ENCODE results near the gene SLC2A9.

SLC2A9 gene

DNA sequence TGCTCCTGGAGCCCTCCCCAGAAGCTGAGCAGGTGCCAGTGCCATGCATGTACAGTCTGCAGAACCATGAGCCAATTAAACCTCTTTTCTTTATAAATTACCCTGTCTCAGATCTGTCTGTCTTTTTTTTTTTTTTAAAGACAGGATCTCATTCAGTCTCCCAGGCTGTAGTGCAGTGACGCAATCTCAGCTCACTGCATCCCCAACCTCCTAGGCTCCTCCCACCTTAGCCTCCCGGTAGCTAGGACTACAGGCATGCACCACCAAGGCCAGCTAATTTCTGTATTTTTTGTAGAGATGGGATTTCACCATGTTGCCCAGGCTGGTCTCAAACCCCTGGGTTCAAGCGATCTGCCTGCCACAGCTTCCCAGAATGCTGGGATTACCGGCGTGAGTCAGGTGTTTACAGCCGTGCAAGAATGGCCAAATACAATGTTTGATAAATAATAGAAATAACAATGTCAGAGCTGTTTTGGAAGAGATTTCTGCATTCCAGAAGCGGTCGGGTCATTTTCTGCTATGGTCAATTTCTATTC, 68.8 kb downstream of the SLC2A9 start:
- TF ChIP-seq ZNF274 (IDR thresholded peaks at IDR 0.05; ENCODE audit: low read depth, low read length): no peak
- no peak overlapping the region for H3K4me3 ChIP-seq (ENCODE audit: low read length)

DNA sequence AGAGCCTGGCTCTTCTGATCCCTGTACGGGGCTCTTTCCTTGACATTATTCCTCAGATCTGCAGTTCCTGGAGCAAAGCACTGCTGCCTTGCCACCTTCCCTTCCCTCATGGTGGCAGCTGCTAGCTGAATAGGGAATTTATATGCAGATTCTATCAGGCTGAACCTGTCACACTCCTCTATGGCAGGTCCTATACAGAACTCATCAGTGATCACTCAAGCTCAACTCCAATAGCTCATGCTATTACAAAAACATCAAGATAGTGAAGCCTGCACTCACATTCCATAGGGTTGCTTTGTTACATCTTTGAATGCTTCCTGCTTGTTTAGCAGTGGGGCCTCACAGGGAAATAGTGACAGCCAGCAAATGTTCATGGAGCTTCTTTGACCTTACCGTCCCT, 71.7 kb downstream of the SLC2A9 start:
- no peak for TF ChIP-seq ZNF274 (IDR thresholded peaks at IDR 0.05; ENCODE audit: low read depth, low read length)
- no peak overlapping the region for H3K4me3 ChIP-seq (ENCODE audit: low read length)

DNA sequence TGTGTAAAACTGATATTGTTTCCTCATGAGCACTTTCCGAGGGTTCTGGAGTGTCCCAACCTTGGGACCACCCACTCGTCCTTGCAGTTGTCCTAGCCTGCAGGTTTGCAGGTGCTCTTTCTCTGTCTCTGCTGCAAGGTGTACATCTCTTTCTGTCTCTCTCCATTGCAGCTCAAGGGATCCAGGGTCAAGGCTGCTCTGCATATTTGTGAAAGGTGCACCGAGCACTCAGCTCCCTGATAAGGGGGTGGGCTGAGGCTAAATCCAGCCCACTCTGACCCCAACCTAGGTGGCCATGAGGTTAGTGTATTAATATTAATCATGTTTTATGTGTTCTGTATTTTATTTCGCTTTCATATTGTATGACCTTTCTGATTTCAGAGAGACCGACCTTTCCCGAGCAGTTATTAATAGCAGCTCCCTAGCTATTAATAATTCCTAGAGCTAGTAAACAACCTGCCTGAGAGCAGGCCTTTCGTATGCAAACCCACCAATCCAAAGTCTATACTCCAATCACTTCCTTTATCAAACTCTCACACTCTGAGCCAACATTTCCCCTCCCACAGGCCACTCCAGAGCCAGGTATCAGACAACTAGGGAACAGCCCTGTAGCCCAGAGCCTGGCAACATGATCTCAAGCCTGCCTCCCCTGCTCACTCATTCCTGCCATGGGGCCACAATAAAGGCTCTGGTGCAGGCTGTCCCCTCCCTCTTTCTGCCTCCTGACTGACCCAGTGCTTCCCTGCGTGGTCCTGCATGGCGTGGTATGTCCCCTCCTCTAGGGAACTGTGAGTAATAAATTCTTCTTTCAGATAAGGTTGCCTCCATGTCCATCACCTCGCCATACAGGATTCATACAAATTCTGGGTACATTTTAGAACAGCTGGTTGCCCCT, 73.9 kb downstream of the SLC2A9 start:
- H3K4me3 ChIP-seq (ENCODE audit: low read length): no peak overlapping the region
- no peak for TF ChIP-seq ZNF274 (IDR thresholded peaks at IDR 0.05; ENCODE audit: low read depth, low read length)

DNA sequence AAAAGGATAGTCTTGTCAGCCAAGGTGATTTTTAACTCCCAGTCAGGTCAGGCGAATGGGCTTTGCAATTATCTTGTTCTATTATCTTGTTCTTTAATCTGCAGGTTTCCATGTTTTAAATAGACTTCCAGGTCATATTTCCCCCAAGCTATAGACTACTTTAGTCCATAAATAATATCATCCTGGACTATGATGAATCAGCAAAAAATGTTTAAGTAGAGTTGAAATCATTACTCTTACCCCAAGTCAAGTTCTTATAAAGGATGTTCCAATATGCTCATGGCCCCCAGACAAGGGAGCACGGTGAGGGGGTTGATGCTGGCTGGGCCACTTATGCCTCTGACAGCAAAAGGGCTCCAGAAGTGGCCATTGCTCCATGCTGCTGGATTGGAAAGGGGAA, 75.1 kb downstream of the SLC2A9 start:
- no peak for TF ChIP-seq ZNF274 (IDR thresholded peaks at IDR 0.05; ENCODE audit: low read depth, low read length)
- H3K4me3 ChIP-seq (ENCODE audit: low read length): no peak overlapping the region

DNA sequence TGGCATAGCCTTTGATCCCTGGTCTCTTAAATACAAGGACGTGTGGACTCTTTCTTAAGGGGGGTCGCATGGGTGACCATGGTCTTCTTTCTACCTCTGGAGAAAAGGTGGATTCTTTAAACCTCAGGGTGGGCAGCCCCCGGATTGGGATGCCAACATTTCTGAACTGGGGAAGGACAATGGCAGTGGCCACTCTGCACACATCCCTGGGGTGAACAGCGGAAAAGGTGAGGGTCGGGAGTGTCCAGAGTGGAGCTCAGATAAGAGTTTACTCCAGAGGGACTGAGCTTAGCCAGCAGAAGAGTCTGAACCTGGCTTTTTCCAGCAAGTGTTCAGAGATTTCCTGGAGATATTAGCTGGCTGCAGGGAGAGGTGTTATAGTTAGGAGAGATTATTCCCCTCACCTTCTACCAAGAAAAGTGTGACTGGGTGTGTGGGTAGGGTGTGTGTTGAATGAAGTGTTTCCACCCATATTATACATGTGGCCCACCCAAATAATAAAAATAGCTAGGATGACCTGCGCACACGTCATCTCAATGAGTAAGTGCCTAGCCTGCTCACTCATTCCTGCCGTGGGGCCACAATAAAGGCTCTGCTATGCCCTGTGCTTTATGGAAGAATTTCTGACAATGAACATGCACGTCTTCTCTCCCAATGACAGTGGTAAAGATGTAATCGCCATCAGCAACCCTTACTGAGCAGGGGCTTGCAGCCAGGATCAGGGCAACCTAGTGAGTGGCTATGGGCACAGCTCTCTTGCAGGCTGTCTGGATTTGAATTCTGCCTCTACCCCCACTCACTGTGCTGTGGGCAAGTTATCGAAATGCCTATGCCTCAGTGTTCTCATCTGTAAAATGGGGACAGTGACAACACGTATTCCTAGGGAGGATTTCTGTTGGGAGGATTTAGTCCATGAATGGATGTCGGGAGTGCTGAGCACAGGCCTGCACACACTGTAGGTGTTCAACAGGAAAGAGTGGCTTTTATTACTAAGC, 76.6 kb downstream of the SLC2A9 start:
- no peak for TF ChIP-seq ZNF274 (IDR thresholded peaks at IDR 0.05; ENCODE audit: low read depth, low read length)
- H3K4me3 ChIP-seq (ENCODE audit: low read length): no peak overlapping the region

DNA sequence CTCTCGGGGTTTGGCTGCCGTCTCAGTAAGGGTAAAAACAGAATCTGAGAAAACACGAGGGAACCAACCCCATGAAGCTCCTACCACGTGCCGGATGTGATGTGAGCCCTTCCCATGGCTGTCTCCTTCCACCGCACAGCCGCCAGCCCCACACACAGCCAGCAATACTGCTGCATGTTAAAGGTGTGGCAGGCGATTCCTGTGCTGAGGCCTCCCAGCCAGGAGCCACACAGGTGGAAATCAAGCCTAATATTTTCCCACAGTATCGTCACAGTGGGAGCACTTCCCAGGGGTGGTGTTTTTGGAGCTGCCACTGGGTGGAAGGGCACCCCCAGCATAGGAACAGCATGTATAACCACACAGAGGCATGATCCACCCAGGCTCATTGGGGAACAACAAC, 77.5 kb downstream of the SLC2A9 start:
- H3K4me3 ChIP-seq (ENCODE audit: low read length): no peak overlapping the region
- no peak for TF ChIP-seq ZNF274 (IDR thresholded peaks at IDR 0.05; ENCODE audit: low read depth, low read length)

DNA sequence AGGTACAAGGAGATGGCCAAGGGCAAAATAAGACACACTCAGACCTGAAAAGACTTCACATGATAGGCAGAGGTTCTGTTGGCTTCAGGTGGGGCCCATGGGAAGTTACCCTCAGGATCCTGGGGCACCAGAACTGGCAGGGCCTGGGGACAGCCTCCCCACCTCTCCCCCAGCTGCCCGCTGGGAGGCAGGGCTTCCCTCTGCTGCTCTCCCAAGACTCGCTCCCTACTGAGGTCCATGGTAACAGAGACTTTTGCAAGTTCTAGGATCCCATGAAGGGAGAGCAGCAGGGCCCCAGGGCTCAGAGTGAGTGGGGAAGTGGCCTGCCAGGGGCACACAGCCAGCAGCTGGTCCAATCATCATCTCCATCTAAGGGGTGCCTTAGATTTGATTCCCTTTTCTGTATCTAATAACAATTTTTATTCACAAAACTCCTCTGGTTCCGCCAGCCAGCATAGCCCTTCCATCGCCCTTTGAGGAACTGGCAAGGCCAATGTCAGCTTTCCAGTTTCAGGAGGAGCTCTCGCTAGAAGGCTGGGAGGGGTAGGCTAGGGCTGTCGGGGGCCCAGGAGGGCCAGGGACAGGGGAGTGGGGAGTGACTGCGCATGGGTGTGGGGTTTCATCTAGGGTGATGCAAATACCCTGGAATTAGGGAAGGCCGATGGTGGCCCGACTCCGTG, 78.2 kb downstream of the SLC2A9 start:
- H3K4me3 ChIP-seq (ENCODE audit: low read length): no peak overlapping the region
- TF ChIP-seq ZNF274 (IDR thresholded peaks at IDR 0.05; ENCODE audit: low read depth, low read length): no peak

DNA sequence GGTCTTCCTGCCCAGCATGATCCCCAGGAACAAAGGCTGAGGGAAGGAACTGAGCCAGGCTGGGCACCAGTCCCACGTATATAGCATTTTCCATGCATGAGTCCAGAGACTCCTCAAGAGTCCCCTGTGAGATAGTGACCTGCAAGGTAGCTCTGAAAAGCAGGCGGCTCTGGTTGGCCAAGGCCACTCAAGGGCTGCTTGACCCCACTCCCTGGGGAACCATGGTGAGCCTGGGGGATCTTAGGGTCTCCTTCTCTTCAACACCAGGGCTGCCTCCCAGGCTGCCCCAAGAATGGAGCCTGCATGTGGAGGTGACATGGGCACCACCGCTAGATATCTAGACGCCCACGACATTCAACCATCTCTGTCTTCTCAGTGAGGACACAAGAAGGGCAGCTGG, 79.2 kb downstream of the SLC2A9 start:
- no peak overlapping the region for H3K4me3 ChIP-seq (ENCODE audit: low read length)
- no peak for TF ChIP-seq ZNF274 (IDR thresholded peaks at IDR 0.05; ENCODE audit: low read depth, low read length)

DNA sequence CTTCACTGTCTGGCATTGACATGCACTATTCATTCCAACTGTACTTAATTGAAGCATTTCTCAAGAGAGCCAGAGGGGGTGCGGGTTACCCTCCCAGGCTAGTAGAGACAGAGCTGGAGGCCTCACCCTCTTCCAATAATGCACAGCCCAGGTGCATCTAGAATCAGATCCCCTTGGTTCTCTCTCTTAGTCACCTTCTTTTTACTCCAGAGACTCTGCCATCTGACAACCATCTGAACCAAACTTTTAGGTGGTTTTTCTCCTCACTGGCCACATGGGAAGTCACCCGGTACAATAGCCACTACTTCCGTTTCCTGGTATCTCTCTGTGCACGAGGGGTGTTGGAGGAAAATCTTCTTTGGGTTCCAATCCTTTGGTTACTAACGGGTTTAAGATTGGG, 81.3 kb downstream of the SLC2A9 start:
- no peak overlapping the region for H3K4me3 ChIP-seq (ENCODE audit: low read length)
- no peak for TF ChIP-seq ZNF274 (IDR thresholded peaks at IDR 0.05; ENCODE audit: low read depth, low read length)

DNA sequence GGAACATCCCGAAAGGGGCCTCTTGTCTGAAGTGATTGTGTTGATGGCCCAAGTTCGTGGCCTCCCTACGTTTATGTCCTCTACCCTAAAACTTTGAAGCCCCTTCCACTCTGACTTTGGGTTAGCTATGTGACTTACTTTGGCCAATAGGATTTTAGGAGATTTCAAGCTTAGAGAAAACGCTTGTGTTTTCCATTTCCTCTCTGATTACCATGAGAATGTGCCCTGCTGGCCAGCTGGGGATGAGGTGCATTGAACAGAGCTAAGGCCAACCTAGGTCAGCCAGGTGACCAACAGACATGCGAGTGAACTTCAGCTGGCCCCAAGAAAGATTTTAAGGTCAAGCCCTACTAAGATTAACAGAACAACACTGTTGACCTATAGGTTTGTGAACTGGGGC, 82.4 kb downstream of the SLC2A9 start:
- no peak overlapping the region for H3K4me3 ChIP-seq (ENCODE audit: low read length)
- TF ChIP-seq ZNF274 (IDR thresholded peaks at IDR 0.05; ENCODE audit: low read depth, low read length): no peak

DNA sequence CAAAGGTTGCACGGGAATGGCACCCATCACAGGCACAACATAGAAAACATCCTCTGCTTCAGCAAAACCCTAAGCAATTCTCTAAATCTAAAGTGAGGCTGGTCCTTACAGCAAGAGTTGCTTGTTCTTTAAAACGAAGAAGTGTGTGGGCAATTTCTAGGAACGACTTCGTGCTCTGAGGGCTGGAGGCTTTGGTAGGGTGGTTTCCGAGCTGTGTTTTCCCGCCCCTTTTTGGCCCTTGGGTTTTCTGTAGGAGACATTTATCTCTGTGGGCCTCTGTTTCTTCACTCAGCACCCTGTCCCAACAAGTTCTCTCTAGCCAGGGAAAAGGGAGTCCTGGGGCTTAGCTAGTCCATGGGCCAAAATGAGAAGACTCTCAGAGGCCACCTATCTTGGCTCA, 84.2 kb downstream of the SLC2A9 start:
- H3K4me3 ChIP-seq (ENCODE audit: low read length): no peak overlapping the region
- TF ChIP-seq ZNF274 (IDR thresholded peaks at IDR 0.05; ENCODE audit: low read depth, low read length): no peak

DNA sequence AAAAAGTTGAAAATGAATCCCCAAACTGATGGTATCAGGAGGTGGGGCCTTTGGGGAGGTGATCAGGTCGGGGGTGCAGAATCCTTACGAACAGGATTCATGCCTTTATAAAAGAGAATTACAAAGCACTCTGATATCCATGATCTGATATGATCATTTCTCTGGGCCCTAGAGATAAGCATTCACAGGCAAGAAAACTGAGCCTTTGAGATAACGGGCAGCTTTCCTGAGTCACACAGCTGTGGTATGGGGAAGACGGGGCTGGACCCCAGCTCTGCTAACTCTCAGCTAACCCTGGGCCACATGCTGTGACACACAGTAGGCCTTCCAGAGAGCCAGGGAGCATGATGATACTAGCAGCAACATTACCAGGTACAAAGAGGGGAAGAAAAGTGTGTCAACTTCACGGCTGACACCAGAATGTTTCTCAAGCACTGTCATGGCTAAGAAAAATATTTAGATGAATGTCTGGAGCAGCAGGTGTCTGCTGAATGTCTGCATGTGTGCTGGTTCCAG, 85.1 kb downstream of the SLC2A9 start:
- no peak for TF ChIP-seq ZNF274 (IDR thresholded peaks at IDR 0.05; ENCODE audit: low read depth, low read length)

DNA sequence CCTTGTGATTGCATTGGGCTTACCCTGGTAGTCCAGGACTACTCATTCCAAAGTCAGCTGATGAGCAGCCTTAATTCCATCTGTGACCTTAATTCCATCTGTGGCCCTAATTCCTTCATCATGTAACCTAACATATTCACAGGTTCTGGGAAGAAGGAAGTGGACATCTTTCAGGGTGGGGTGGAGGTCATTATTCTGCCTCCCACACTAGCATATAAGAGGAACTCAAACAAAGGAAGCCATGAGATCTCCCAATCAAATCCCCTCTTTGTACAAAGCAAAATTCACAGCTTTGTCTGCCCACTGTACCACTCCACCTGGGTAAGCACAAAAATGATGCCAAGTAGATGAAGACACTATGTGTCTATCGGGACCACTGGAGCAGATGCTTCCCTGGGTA, 87.3 kb downstream of the SLC2A9 start:
- TF ChIP-seq ZNF274 (IDR thresholded peaks at IDR 0.05; ENCODE audit: low read depth, low read length): no peak
- H3K4me3 ChIP-seq (ENCODE audit: low read length): no peak overlapping the region

More for the DNA sequence above, 85.1 kb downstream of the SLC2A9 start:
- no peak overlapping the region for H3K4me3 ChIP-seq (ENCODE audit: low read length)

DNA sequence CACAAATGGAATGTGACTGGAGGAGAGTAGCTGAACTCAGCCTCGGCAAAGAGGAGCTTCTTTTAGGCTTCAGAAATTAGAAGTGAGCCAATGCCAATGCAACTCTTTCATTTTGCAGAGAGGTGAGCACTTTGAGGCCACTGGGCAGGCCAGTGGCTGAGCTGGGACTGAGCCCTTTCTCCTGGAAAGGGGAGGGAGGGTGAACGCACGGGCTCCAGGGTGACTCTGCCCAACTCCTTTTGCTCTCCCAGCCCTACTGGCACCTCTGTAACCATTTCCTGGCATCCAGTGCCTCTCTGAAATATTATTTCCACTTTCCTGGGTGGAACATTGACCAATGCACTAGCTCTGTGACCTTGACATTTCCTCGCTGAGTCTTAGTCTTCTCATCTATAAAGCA, 88.1 kb downstream of the SLC2A9 start:
- no peak for TF ChIP-seq ZNF274 (IDR thresholded peaks at IDR 0.05; ENCODE audit: low read depth, low read length)
- H3K4me3 ChIP-seq (ENCODE audit: low read length): no peak overlapping the region
